Mammary epithelial cell (primary cell): Measurements from ENCODE around the gene SNTG2.

Experiments
- CTCF ChIP-seq, 2 donors: IDR thresholded peaks in 1 of 2; conservative IDR thresholded peaks in 1 of 2; 2 replicates each; pipeline ENCODE4 v1.5.1; 2011 to 2012; ENCODE audit warnings: inconsistent platforms in 2 of 2, low read length in 2 of 2, mild to moderate bottlenecking in 2 of 2, control low read depth in 1 of 2, low read depth in 1 of 2; ENCODE audit not compliant: insufficient read depth in 1 of 2; ENCODE audit errors: extremely low read depth in 1 of 2
- EZH2 ChIP-seq: IDR thresholded peaks from 2 replicates; pipeline ENCODE4 v1.6.1; 2012; ENCODE audit warnings: low read length, inconsistent platforms, borderline replicate concordance

GRCh38 chr2:1306687-1307516, 356.3 kb downstream of the SNTG2 start:
- no peak for TF ChIP-seq CTCF (conservative IDR thresholded peaks at IDR 0.05 in 1 of 2, IDR thresholded peaks at IDR 0.05 in 1 of 2; ENCODE audit: extremely low read depth in 1 of 2, insufficient read depth in 1 of 2, low read depth in 1 of 2, low read length in 2 of 2)
- no peak for TF ChIP-seq EZH2
